PFSK-1 (cell line): Measurements from ENCODE around the gene AMY2B.

Source experiments
- POLR2AphosphoS5 ChIP-seq: IDR thresholded peaks from 2 replicates; pipeline ENCODE4 v1.6.1; 2012; ENCODE audit warnings: low read depth, mild to moderate bottlenecking, control low read depth, low read length, moderate library complexity
- REST ChIP-seq, 2 experiments: IDR thresholded peaks; 2 replicates each; pipeline versions ENCODE4 v1.6.1 to v1.8.0; 2011 to 2012; ENCODE audit warnings: low read depth in 2 of 2, low read length in 2 of 2, control low read depth in 1 of 2, inconsistent platforms in 1 of 2, mild to moderate bottlenecking in 1 of 2, moderate library complexity in 1 of 2; ENCODE audit not compliant: insufficient read depth in 1 of 2
- SIN3A ChIP-seq: IDR thresholded peaks from 2 replicates; pipeline ENCODE4 v1.6.1; 2012; ENCODE audit warnings: mild to moderate bottlenecking, low read length, moderate library complexity, borderline replicate concordance; ENCODE audit not compliant: insufficient read depth
- TAF1 ChIP-seq: IDR thresholded peaks from 2 replicates; pipeline ENCODE4 v1.6.1; 2012; ENCODE audit warnings: low read length, control low read depth, borderline replicate concordance; ENCODE audit not compliant: insufficient read depth

DNA sequence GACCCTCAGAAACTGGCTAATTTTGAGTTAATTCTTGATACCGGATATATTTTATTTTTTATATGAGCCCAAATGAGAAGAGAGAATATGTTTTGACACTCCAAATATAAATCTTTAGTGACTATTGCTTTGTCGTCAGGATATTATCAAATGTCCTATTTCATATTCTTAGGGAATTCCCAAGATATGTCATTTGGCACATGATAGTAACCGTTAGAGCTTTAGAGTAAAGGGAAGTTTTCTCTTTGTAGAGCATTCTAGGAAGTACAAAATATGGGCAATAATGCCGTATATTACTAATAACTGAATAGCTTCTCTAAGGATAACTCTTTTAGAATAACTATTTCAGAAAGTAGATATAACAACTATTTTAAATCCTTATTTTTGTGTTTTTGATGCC is 8.3 kb upstream of the AMY2B start:
- TF ChIP-seq TAF1 (no peak), POLR2AphosphoS5 (no peak), REST (IDR thresholded peaks at IDR 0.05; ENCODE audit: insufficient read depth in 1 of 2, low read depth in 2 of 2, low read length in 2 of 2) (no peak), SIN3A (no peak)
